HG03565 (cell line): ENCODE results near the gene BICDL1.

Experiments used
- ATAC-seq: cut with Tn5 transposase; IDR thresholded peaks from one replicate; pipeline ENCODE4 v1.9.1; 2021; ENCODE audit warnings: mild to moderate bottlenecking, moderate library complexity; ENCODE audit not compliant: unreplicated experiment

Gene BICDL1

GRCh38 chr12:120098756-120099470 is 109.9 kb downstream of the BICDL1 start:
- ATAC-seq = no peak

GRCh38 chr12:120099738-120100137 is 110.7 kb downstream of the BICDL1 start:
- no peak for ATAC-seq

DNA sequence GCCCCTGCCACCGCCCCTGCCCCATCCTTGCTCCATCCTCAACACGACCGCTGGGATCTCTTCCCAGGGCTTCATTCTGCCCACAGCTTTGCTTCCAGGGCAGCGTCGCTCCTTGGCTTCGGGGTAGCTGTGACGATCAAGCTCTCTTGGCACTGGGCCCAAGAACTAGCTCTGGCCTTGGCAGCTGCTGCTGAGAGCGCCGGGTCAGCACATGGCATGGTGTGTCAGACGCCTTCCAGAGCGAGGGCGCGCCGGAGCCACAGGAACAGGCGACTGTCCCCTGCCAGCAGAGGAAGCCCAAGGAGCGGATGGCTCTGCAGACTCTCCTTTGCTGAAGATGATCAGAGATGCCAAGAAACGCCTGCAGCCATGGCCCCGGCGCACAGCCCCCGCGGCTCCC is 111.6 kb downstream of the BICDL1 start:
- no peak for ATAC-seq

- ATAC-seq = no peak
Observed at GRCh38 chr12:120101182-120101581, 112.1 kb downstream of the BICDL1 start.

GRCh38 chr12:120101617-120102016 is 112.6 kb downstream of the BICDL1 start:
- no peak for ATAC-seq

- no peak for ATAC-seq
Observed at GRCh38 chr12:120102189-120103043, 113.4 kb downstream of the BICDL1 start.

DNA sequence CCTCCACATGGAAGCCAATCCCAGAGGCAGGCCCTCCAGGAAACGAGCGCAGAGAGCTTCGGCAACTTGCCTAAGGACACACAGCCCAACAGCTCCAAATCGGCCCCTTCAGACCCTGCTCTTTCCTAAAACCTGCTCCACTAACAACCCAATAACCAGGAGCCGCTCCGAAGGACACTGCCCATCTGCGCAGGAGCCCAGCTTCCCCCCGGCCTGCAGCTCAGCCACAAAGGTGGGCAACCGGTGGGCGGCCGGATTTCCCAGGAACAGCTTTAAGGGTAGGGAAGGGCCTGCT is 114.0 kb downstream of the BICDL1 start:
- no peak for ATAC-seq

DNA sequence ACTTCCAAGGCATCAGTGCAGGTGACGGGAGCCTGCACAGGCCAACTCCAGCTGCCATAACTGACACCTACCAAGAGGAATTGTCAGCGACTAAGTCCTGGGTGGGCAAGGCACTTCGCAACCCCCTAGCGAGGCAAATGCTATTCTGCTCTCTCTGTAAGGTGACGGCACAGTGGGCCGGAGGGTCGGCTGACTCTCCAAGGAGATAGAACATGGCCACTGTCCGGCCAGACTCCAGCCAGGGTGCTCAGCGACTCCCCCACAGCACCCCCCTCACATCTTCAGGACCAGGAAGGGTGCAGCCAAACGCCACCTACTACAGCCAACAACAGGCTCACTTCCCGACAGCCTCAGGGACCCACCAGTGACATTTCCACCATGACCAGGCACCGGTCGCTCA is 114.3 kb downstream of the BICDL1 start:
- no peak for ATAC-seq

DNA sequence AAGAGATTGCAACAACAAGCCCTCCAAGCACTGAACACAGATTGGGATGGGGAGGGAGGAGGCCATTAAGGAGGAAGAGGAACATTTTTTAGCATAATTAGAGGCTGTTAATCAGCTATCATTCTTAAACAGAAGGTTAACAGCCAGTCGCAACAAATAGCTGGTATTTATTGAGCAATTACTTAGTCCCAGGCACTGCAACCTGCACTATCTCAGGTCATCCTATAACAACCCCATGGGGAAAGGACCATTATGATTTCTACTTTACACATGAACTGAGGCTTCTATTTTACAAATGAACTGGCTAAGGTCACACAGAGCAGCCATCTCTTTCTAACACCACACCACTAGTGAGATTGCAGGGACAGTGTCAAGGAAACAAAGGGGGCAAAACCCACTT is 117.1 kb downstream of the BICDL1 start:
- ATAC-seq = no peak

DNA sequence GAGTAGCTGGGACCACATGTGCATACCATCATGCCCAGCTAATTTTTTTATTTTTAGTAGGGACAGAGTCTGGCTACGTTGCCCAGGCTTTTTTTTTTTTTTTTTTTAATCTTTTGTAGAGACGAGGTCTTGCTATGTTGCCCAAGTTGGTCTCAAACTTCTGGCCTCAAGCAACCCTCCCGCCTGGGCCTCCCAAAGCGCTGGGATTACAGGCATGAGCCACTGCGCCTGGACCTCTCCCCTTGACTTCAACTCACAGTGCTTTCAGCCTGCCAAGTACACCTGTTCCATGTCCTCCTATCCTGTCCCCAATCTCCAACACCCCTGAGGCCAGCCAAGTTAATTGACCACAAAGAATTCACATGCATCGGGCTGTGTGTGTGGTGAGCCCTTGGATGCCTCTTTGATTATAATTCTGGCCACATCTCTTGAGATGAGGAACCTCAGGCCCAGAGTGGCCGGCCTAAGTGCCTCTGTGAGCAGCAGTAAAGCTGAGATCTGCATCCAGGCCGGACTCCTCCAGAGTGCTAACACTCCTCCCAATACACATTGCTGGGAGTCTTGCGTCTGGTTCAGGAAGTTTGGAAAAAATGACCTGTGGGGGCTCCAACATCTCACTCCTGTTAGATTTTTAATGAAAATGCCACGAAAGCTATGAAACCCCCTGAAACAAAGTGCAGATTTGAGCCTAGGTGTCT is 120.7 kb downstream of the BICDL1 start:
- no peak for ATAC-seq

GRCh38 chr12:120110550-120111501 is 121.8 kb downstream of the BICDL1 start:
- ATAC-seq = no peak

DNA sequence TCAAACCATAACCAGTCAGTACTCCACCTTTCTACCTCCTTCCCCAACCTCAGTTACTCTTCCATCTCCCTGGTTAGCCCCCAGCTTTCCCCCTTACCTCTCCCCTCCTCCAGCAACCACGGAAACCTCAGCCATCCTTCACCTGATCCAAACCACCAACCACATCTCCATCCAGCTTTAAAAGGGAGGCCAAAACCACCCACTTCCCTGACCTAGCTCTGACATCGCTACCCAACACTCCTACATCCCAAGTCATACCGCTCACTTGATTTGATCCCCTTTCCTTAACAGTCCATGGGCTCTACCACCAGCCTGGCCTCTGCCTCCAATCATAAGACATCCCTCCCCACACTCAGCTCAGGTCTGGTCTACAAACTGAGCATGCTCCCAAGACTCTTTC is 126.0 kb downstream of the BICDL1 start:
- ATAC-seq = no peak

DNA sequence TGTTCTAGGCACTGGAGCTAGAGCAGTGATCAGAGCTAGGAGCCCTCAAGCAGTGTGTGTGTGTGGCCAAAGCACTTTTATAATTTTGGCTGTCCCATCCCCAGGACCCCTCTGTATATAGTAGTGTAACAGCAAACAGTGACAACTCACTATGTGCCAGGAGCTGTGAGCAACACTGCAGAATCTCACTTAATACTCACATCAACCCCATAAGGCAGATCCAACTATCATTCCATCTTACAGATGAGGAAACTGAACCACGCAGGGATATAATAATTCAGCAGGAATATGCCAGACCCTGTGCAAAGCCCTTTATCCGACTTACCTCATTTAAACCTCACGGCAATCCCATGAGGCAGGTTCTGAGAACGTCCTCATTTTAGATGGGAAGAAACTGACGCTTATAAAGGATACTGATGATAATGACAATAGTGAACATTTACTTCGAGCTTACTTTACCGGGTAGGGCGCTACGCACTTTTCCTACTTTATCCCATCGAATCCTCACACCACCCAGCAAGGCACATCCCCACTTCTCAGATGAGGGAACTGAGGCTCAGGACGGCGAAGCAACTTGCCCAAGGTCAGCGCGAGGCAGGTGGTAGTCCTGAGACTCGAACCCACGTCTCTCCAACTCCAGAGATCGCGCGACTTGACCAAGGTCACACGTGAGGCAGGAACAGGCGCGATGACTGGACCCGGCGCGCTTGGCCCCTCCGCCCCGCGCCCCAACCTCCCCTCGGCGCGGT is 126.8 kb downstream of the BICDL1 start:
- ATAC-seq = peak; percentile 1

DNA sequence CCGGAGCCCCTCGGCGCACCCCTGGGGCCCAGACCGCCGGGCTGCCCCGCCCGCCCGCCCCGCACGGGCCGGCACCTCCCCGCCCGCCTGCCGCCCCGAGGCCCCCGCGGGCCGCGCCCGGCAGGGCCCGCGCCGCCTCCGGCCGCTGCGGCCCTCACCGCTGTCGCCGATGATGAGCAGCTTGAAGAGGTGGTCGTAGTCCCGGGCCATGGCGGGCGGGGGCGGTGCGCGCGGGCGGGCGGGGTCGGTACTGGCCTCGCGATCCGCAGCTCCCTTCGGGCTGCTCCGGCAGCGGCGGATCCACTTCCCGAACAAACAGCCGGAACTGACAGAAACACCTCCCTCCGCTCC is 127.4 kb downstream of the BICDL1 start, which contains the start of gene RAB35:
Gene RAB35, minus strand, starts transcription at position 313 of the 351 bp plus-strand sequence. Its CDS starts 103 bp downstream, at position 210.
- peak; percentile 1 for ATAC-seq

DNA sequence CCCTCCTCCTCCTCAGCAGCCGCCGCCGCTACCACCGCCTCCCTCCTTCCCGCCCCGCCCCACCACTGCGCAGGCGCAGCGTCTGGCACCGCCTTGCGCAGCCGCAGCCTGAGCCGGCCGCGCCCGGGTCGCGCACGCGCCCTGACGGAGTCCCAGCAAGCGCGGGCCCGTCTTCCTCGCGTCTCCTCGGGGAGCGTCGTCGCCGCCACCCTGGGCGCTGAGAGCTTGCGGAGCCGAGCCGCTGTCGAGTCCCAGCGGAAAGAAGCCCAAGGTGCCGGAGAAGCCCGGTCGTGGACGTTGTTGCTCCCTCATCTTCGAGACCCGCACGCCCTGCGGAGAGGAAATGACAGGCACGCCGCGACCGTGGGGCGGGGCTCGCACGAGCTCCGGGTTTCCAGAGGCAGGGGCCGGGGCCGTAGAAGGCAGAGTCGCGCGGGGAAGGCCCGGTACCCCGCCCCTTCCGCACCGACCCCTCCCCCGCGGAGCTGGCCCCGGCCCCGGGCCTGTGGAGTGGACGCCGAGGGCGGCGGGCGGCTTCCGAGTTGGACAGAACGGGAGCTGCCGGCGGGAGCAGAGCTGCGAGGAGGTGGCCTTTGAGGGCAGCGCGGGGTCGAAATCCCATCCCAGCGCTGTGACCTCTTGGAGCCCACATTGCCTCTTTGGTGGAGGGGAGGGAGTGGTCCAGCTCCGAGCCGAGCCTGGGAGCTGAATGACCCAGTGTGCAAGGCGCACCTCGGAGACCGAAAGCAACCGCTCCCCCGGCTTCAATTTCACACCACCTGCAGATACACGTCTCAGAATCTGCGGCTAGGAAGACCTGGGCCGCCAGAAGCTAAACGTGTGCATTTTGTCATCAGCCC is 128.0 kb downstream of the BICDL1 start:
- peak; percentile 27 for ATAC-seq

DNA sequence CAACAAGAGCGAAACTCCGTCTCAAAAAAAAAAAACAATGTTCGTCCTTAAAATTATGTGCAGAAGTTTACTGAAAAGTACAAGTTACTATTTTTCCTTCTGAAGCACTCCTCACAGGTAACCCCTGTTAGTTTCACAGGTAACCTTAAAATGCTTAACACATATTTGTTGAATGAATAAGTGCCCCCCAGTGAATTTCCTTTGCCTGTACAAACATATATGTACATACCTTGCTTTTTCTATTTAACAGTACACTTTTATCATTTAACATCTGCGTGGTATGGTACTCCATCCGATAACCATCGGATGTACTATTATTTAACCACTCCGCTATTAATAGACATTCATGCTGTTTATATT is 128.9 kb downstream of the BICDL1 start:
- ATAC-seq = no peak

DNA sequence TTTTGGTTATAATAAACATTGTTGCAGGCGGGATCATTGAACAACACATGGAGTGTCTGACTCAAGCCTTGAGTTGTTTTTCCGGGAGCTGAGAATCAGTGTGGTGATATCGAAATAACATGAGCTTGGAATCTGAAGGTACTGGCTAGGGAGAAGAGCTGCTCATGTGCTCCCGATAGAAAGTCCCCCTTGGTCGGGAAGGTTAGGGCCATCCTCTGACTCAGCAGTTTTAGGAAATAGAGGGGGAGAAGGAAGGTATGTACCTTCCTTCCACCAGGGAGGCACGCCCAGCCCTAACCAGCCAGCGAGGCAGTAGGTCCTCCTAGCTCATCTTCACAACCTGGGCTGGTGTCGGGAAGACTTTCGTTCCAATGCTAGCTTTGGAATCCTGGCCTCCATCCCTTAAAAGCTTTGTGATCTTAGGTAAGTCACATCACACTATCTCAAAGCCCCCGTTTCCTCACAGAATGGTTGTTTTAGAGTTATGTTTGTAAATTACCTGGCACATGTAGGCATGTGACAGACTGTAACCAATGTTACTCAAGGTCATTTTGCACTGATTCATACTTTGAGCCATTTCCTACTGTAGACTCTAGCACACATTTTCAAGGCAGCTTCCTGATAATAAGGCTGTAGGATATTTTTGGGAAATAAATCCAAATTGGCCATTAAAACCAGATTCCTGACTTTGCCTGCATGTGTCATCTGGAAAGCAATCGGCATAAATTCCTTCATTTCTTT is 129.5 kb downstream of the BICDL1 start:
- no peak for ATAC-seq

GRCh38 chr12:120119271-120119973 is 130.4 kb downstream of the BICDL1 start:
- peak; percentile 21 for ATAC-seq
